A673 (cell line): Measurements from ENCODE around the gene MAPK8IP3. TPM values are rescaled to one million over a fixed set of nuclear protein-coding genes. Genes with fewer than 3 reads are reported as not detected.

Experiments
- BruUV-seq: library from RNA; stranded (reverse); fragments of 400-500 nt; replicated peaks from 2 replicates; lab custom pipeline; 2021; lab: Mats Ljungman, UMichigan
- CTCF ChIA-PET: fragments of 300-600 bp; sonication (Branson Sonifier 250); formaldehyde crosslinking; loops from one replicate; lab custom pipeline; 2022; ENCODE audit warnings: antibody characterized with exemption; lab: Charles Lee
- POLR2A ChIA-PET: fragments of 300-600 bp; sonication (Branson Sonifier 250); formaldehyde crosslinking; loops from one replicate; lab custom pipeline; 2022; ENCODE audit warnings: antibody characterized with exemption; ENCODE audit not compliant: low non-redundant PET; lab: Charles Lee
- DNase-seq: peaks from one replicate; pipeline ENCODE4 v3.0.0-alpha.2; 2015; ENCODE audit warnings: low spot score
- H3K27ac ChIP-seq: fragments of 200-600 bp; sonication (generic); 2 replicates; pipeline ENCODE4 v1.5.1; 2016; ENCODE audit warnings: mixed run types, low read depth, mild to moderate bottlenecking, mixed read lengths, antibody characterized with exemption, low read length; ENCODE audit not compliant: poor library complexity, severe bottlenecking
- H3K27me3 ChIP-seq: fragments of 200-600 bp; sonication (generic); replicated peaks from 2 replicates; pipeline ENCODE4 v1.6.1; 2017; ENCODE audit warnings: mixed run types, low read depth, mild to moderate bottlenecking, mixed read lengths, antibody characterized with exemption, low read length; ENCODE audit not compliant: insufficient read depth, poor library complexity
- H3K36me3 ChIP-seq: fragments of 200-600 bp; sonication (generic); 2 replicates; pipeline ENCODE4 v1.6.1; 2016; ENCODE audit warnings: mixed run types, mild to moderate bottlenecking, mixed read lengths, antibody characterized with exemption, low read length; ENCODE audit not compliant: insufficient read depth, poor library complexity, severe bottlenecking
- H3K4me1 ChIP-seq: fragments of 200-600 bp; sonication (generic); 2 replicates; pipeline ENCODE4 v1.6.1; 2017; ENCODE audit warnings: mixed run types, mild to moderate bottlenecking, mixed read lengths, antibody characterized with exemption, low read length; ENCODE audit not compliant: insufficient read depth, poor library complexity, severe bottlenecking
- H3K4me3 ChIP-seq: fragments of 200-600 bp; sonication (generic); 2 replicates; pipeline ENCODE4 v1.5.1; 2016; ENCODE audit warnings: low read depth, mixed run types, mild to moderate bottlenecking, mixed read lengths, low read length; ENCODE audit not compliant: poor library complexity, severe bottlenecking
- H3K9me3 ChIP-seq: fragments of 200-600 bp; sonication (generic); 2 replicates; pipeline ENCODE4 v1.6.1; 2016; ENCODE audit warnings: mixed run types, low read depth, mild to moderate bottlenecking, mixed read lengths, antibody characterized with exemption, low read length; ENCODE audit not compliant: poor library complexity, severe bottlenecking
- EZH2 ChIP-seq: fragments of 200-600 bp; sonication (generic); IDR thresholded peaks from 2 replicates; pipeline ENCODE4 v1.6.1; 2017; ENCODE audit warnings: borderline replicate concordance, low read depth, mild to moderate bottlenecking, mixed read lengths, antibody characterized with exemption, low read length; ENCODE audit not compliant: poor library complexity, severe bottlenecking
- intact Hi-C: fragments of 100-400 bp; cut with micrococcal nuclease; formaldehyde crosslinking; loops from one replicate; pipeline ENCODE4 v1.10.0; 2022; ENCODE audit not compliant: unreplicated experiment
- total RNA-seq: library from RNA; stranded (reverse); gene quantifications from 2 replicates; pipeline ENCODE4 v1.2.3, GENCODE V29; 2021
- TF ChIP-seq, protein P1 (sequence below): fragments of 300-800, 200-600 bp; sonication (generic); conservative IDR thresholded peaks from 2 replicates; pipeline ENCODE4 v1.5.1; 2017; ENCODE audit warnings: low read depth, mild to moderate bottlenecking, antibody characterized with exemption, low read length, moderate library complexity, mixed read lengths

Gene MAPK8IP3
- total RNA-seq, 1 experiment from 2014 or later, result 69.2 TPM

DNA sequence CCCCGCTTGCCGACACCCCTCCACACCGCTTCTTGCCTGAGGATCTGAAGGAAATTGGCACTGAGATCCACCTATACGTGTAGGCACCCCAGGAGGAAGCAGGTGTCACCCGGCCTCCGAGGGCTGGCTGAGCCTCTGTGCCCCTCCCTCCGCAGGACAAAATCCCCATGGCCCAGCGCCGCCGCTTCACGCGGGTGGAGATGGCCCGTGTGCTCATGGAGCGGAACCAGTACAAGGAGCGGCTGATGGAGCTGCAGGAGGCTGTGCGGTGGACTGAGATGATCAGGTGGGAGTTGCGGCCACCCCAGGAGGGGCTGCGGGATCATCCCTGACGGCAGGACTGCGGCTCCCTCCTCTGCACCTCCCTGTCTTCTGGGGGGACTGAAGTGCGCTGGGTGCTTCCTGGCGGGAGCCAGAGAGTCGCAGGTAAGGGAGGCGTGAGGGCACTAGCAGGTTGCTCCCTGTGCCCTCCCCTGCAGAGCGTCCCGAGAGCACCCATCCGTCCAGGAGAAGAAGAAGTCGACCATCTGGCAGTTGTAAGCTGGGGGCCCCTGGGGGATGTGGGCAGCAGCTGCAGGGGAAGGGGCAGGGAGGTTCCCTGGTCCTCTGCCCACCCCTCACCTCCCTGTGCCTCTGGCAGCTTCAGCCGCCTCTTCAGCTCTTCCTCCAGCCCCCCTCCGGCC is 56.3 kb downstream of the MAPK8IP3 start:
- TF ChIP-seq EZH2, result no peak
- TF ChIP-seq, protein P1, sequence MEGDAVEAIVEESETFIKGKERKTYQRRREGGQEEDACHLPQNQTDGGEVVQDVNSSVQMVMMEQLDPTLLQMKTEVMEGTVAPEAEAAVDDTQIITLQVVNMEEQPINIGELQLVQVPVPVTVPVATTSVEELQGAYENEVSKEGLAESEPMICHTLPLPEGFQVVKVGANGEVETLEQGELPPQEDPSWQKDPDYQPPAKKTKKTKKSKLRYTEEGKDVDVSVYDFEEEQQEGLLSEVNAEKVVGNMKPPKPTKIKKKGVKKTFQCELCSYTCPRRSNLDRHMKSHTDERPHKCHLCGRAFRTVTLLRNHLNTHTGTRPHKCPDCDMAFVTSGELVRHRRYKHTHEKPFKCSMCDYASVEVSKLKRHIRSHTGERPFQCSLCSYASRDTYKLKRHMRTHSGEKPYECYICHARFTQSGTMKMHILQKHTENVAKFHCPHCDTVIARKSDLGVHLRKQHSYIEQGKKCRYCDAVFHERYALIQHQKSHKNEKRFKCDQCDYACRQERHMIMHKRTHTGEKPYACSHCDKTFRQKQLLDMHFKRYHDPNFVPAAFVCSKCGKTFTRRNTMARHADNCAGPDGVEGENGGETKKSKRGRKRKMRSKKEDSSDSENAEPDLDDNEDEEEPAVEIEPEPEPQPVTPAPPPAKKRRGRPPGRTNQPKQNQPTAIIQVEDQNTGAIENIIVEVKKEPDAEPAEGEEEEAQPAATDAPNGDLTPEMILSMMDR, result no peak
- intact Hi-C loops, result no loop called here
- POLR2A ChIA-PET, result no interaction called here
- no peak for DNase-seq
- H3K27ac ChIP-seq, result no peak overlapping the region
- CTCF ChIA-PET, result no interaction called here
- BruUV-seq, result no TSS peak
- no peaks in the 10 kb centered on the region for H3K9me3 ChIP-seq
- no peak overlapping the region for H3K4me3 ChIP-seq
- peaks cover 20% of the 10 kb centered on the region for H3K36me3 ChIP-seq
- no peaks in the 10 kb centered on the region for H3K4me1 ChIP-seq
- H3K27me3 ChIP-seq, result no peaks in the 10 kb centered on the region

DNA sequence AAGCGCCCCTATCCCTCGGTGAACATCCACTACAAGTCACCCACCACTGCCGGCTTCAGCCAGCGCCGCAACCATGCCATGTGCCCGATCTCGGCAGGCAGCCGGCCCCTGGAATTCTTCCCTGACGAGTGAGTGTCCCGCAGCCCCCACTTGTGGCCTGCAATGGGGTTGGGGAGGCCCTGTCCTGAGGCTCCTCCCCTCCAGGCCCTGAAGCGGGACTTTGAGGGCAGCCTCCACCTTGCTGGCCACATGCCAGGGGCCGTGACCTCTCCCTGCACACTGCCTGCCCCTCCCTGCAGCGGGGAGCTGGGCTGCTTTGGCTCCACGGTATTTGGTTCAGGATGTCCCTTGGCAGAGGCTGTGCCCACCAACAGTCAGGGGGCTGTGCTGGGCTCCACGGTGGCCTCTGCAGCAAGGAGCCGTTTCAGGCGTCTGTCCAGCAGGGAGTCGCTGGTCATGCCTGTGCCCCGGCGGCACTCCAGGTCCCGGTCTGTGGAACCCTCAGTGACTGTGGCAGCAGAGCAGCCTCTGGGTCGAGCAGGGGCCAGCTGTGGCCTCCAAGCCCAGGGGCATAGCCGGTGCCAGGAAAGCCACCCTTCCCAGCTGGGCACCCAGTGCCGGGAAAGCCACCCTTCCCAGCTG is 57.0 kb downstream of the MAPK8IP3 start:
- no peaks in the 10 kb centered on the region for H3K27me3 ChIP-seq
- H3K36me3 ChIP-seq, result peaks cover 23% of the 10 kb centered on the region
- BruUV-seq, result no TSS peak
- TF ChIP-seq, protein P1, result no peak
- TF ChIP-seq EZH2, result no peak
- intact Hi-C loops, result no loop called here
- no peak overlapping the region for H3K4me3 ChIP-seq
- ChIA-PET CTCF (no interaction called here), POLR2A (no interaction called here)
- H3K4me1 ChIP-seq, result no peaks in the 10 kb centered on the region
- no peaks in the 10 kb centered on the region for H3K9me3 ChIP-seq
- H3K27ac ChIP-seq, result no peak overlapping the region
- no peak for DNase-seq

DNA sequence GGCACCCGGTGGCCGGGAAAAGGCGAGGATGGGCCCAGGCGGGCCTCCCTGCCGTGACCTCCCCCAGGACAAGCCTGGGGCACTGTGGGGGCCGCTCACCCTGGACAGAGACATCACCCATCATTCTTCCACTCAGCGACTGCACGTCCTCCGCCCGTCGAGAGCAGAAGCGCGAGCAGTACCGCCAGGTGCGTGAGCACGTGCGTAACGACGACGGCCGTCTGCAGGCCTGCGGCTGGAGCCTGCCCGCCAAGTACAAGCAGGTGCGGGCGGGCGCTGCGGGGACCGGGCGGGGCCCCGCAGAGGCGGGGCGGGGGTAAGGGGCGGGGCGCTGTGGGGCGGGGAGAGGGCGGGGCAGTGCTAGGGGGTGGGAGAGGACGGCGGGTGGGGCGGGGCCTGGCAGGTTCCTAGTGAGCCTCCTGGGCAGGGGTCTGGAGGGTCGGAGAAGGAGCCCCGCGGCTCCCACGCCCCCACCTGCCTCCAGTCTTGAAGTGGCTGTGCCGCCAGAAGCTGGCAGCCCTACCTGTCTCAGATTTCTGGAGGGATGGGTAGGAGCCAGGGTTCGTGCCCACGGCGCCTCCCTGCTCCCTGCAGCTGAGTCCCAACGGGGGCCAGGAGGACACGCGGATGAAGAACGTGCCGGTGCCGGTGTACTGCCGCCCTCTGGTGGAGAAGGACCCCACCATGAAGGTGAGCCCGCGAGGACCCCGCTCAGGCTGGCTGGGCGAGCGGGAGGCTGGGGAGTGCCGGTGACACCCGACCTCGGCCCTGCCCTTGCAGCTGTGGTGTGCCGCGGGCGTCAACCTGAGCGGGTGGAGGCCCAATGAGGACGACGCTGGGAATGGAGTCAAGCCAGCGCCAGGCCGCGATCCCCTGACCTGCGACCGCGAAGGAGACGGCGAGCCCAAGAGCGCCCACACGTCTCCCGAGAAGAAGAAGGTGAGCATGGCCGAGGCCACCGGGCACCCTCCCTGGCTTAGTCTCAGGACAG is 57.8 kb downstream of the MAPK8IP3 start:
- POLR2A ChIA-PET, result no interaction called here

More for the DNA sequence above, 57.8 kb downstream of the MAPK8IP3 start:
- Histone ChIP-seq H3K27me3 (no peaks in the 10 kb centered on the region), H3K4me1 (no peaks in the 10 kb centered on the region), H3K27ac (no peak overlapping the region), H3K9me3 (no peaks in the 10 kb centered on the region), H3K36me3 (peaks cover 24% of the 10 kb centered on the region), H3K4me3 (no peak overlapping the region)
- CTCF ChIA-PET, result no interaction called here
- no peak for TF ChIP-seq EZH2
- TF ChIP-seq, protein P1, result peak; percentile 45; the same call in 1 of the 2 replicates
- DNase-seq, result peak; percentile 49
- intact Hi-C loops, result no loop called here
- no TSS peak for BruUV-seq
